GOT3 (cell line): ENCODE data around the gene USP54.
A peak's percentile ranks its signal among the peaks of the same experiment; 100 is the strongest.
"Not testable (repeated sequence)": the region's sequence is repeated elsewhere in the genome, so short reads cannot be mapped to it uniquely, and the experiment has no call there.

Source experiments
- DNase-seq: peaks from one replicate; lab custom pipeline; 2025; ENCODE audit warnings: mixed read lengths; lab: John Stamatoyannopoulos, UW

Gene USP54, protein sequence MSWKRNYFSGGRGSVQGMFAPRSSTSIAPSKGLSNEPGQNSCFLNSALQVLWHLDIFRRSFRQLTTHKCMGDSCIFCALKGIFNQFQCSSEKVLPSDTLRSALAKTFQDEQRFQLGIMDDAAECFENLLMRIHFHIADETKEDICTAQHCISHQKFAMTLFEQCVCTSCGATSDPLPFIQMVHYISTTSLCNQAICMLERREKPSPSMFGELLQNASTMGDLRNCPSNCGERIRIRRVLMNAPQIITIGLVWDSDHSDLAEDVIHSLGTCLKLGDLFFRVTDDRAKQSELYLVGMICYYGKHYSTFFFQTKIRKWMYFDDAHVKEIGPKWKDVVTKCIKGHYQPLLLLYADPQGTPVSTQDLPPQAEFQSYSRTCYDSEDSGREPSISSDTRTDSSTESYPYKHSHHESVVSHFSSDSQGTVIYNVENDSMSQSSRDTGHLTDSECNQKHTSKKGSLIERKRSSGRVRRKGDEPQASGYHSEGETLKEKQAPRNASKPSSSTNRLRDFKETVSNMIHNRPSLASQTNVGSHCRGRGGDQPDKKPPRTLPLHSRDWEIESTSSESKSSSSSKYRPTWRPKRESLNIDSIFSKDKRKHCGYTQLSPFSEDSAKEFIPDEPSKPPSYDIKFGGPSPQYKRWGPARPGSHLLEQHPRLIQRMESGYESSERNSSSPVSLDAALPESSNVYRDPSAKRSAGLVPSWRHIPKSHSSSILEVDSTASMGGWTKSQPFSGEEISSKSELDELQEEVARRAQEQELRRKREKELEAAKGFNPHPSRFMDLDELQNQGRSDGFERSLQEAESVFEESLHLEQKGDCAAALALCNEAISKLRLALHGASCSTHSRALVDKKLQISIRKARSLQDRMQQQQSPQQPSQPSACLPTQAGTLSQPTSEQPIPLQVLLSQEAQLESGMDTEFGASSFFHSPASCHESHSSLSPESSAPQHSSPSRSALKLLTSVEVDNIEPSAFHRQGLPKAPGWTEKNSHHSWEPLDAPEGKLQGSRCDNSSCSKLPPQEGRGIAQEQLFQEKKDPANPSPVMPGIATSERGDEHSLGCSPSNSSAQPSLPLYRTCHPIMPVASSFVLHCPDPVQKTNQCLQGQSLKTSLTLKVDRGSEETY (N-terminal part only)

DNA sequence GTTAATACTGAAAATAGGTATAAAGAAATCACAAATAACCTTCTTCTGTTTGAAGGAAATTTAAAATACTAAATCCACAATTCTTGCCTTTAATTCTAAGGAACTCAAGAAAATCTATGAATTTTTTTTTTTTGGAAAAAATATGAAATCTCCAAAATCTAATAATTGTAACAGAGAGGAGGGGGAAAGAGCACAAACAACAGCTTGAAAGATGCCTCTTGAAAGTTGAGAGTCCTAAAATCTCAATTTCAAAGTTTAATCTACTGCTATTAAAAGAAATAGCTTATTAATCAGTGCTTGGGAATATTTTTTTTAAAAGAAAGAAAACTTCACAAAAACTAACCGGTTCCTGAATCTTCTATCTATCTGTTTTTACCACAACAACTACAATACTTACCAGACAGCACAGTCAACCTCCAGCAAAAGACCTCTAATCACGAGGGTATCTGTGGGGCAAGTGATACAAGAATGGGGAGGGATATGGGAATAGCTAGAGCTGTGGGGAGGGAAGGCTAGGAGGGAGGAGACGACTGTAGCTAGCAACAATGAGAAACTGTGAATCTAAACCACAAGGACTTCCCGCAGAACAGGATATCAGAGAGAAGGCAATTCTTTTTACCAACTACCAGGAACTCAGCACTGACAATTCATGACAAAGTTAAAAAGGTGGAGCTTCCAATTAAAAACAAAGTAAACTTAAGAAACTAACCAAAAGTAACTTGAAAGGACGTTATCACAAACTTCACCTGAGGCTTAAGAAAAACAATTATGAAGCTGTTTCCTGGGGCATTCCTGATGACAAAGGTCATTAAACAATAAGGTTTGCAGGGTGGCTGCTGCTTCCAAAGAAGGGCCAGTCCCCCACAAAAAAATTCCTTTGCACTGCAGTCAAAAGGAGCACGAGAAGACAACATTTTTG lies at the start of gene USP54:
Gene USP54, minus strand, starts transcription at position 462 of the 919 bp plus-strand sequence. CDS start 15,684 bp downstream, outside the sequence.
- no peak for DNase-seq

DNA sequence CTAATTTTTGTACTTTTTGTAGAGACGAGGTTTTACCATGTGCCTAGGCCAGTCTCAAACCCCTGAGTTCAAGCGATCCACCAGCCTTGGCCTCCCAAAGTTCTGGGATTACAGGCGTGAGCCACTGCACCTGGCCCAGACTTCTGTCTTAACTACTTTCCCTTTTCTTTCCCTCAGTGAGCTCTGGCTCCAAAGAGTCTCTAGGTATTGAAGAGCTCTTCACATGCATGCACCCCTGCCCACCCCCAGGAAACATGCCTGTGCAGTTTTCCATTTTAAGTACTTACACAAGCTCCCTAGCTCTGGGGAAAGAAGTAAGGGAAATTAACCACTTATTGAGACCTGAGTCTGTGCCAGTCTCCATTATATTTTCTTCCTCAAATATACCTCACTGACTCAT lies 48.1 kb upstream of the USP54 start:
- DNase-seq, result no peak

- DNase-seq, result no peak
These were observed 44.6 kb upstream of the USP54 start for GRCh38 chr10:73635781-73636180.

- no peak for DNase-seq
These were observed 43.3 kb upstream of the USP54 start for GRCh38 chr10:73634421-73634820.

GRCh38 chr10:73629165-73629564 lies 38.0 kb upstream of the USP54 start:
- no peak for DNase-seq

DNA sequence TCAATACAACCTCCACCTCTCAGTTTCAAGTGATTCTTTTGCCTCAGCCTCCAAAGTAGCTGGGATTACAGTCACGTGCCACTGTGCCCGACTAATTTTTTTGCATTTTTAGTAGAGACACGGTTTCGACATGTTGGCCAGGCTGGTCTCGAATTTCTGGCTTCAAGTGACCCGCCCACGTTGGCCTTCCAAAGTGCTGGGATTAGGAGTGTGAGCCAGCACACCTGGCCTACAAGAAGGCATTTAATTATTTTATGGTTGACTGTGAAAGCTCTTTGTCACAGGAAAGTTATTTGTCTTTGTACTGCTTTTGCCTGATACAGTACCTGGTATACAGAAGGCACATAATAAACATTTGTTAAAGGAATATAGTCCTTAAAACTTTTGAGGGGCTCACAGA lies 37.3 kb upstream of the USP54 start:
- DNase-seq, result no peak

GRCh38 chr10:73627300-73627699 lies 36.2 kb upstream of the USP54 start:
- DNase-seq, result no peak

DNA sequence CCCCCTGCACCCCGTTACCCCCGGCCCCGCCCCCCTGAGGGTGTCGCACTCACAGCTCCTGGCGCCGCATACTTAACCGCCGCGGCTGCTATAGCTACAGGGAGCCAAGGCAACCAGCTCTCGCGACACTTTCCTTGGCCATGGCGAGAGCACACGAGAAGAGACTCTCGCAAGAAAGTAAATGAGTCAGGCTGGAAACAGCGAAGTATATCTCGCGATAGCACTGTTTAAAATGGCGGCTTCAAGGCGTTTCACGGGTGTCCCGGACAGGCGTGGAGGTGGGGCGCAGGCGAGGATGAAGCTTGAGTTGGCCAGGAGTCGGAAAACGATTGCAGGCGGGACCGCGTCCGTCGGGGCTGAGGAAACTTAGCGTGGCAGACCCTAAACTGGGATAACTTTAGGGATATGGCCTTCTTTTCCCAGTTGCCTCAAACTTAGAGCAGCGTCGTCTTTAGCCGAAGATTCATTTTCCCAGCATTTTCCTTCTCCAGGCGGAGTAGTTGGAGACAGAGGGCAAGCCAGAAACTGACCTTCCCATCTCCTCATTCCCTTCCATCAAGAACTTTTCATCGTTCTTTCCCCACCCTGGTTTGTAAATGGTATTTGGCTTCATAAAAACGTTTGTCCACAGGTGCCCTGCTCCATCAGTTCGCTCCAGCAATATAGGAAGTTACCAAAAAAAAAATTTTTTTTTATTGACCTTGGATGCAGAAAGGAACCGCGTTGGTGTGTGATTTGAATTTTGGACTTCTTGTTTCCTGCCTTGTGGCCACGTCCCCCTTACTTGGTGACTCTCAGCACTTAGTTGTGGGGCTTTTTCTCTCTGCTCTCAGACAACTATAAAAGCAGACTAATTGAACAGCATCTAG lies 35.0 kb upstream of the USP54 start:
- DNase-seq, result peak; percentile 77

GRCh38 chr10:73625004-73625883 lies 34.1 kb upstream of the USP54 start:
- no peak for DNase-seq

DNA sequence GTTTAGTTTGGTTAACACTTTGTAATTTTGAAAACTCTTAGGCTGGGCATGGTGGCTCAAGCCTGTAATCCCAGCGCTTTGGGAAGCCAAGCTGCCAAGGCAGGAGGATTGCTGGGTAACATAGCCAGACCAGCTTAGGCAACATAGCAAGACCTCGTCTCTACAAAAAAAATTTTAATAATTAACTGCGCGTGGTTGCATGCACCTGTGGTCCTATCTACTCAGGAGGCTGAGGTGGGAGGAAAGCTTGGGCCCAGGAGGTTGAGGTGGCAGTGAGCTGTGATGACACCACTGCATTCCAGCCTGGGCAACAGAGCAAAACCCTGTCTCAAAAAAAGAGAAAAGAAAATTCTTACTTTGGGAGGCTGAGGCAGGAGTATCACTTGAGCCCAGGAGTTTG lies 31.9 kb upstream of the USP54 start:
- no peak for DNase-seq

GRCh38 chr10:73620974-73621373 lies 29.8 kb upstream of the USP54 start:
- not testable (repeated sequence) for DNase-seq

DNA sequence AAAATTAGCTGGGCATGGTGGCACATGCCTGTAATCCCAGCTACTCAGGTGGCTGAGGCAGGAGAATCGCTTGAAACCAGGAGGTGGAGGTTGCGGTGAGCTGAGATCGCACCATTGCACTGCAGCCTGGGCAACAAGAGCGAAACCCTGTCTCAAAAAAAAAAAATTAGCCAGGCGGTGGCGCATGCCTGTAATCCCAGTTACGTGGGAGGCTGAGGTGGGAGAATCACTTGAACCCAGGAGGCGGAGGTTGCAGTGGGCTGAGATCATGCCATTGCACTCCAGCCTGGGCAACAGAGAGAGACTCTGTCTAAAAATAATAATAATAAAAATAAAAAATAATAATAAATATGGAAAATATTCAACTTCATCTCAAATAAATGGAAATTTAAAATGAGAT lies 26.0 kb upstream of the USP54 start:
- DNase-seq, result not testable (repeated sequence)

DNA sequence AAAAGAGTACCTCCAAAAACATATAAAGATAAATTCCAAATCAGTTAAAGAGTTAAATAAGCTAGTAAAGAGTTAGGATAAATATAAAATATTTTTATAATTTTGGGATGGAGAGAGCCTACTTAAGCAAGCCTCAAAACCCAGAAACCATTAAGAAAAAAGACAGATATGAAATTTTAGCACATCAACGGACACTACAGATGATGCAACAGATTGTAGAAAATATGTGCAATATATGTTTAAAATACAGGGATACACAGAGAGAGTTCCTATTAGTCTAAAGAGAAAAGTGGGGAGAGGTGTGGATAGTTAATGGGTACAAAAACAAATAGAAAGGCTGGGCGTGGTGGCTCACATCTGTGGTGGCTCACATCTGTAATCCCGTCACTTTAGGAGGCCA lies 23.6 kb upstream of the USP54 start:
- DNase-seq, result no peak

- no peak for DNase-seq
These were observed 18.0 kb upstream of the USP54 start for GRCh38 chr10:73609116-73609515.

GRCh38 chr10:73601486-73601921 lies 10.4 kb upstream of the USP54 start:
- DNase-seq, result no peak

DNA sequence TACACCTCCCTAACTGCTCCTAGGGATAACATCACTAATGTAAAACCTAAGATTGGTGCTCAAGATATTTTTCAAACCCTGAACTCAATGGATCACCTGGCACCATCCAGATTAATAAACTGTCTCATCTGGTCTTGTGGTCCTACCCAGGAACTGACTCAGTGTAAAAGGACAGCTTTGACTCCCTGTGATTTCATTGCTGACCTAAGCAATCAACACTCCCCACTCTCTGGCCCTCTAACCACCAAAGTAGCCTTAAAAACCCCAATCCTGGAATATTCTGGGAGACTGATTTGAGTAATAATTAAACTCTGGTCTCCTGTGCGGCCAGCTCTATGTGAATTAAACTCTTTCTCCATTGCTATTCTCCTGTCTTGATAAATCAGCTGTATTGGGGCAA lies 6.2 kb upstream of the USP54 start:
- DNase-seq, result no peak

GRCh38 chr10:73593812-73594211 lies 2.7 kb upstream of the USP54 start:
- DNase-seq, result no peak

- DNase-seq, result no peak
These were observed 2.0 kb upstream of the USP54 start for GRCh38 chr10:73593110-73593509.

GRCh38 chr10:73591935-73592699 lies 975 bp upstream of the USP54 start:
- no peak for DNase-seq
